Natural killer cell (primary cell): Measurements from ENCODE around the gene ZNF888. TPM values are rescaled to one million over a fixed set of nuclear protein-coding genes. Genes with fewer than 3 reads are reported as not detected.
"Not testable (repeated sequence)": the region's sequence is repeated elsewhere in the genome, so short reads cannot be mapped to it uniquely, and the experiment has no call there.

Experiments
- ATAC-seq, 3 donors: fragments of 150-1000 bp in 2 of 3; fragments of 200-7000 bp in 1 of 3; cut with Tn5 transposase; 1 replicate in 1 of 3; 2 replicates in 2 of 3; pipeline ENCODE4 v1.10.0; 2021; ENCODE audit warnings: mild to moderate bottlenecking in 2 of 3, moderate library complexity in 2 of 3
- DNase-seq, 2 donors: peaks; one replicate each; pipeline versions ENCODE4 v3.0.0 to v3.0.0-alpha.2; 2013 to 2021; ENCODE audit warnings: mixed read lengths in 1 of 2
- H3K27ac ChIP-seq: one replicate; pipeline ENCODE4 v1.5.1; 2013; ENCODE audit warnings: mild to moderate bottlenecking, low read length
- H3K27me3 ChIP-seq: one replicate; pipeline ENCODE4 v1.6.1; 2013; ENCODE audit warnings: low read length; ENCODE audit not compliant: control insufficient read depth, insufficient read depth
- H3K36me3 ChIP-seq: one replicate; pipeline ENCODE4 v1.6.1; 2013; ENCODE audit warnings: low read length; ENCODE audit not compliant: control insufficient read depth, insufficient read depth
- H3K4me1 ChIP-seq: one replicate; pipeline ENCODE4 v1.6.1; 2013; ENCODE audit warnings: low read length; ENCODE audit not compliant: control insufficient read depth, insufficient read depth
- H3K4me3 ChIP-seq: one replicate; pipeline ENCODE4 v1.5.1; 2013; ENCODE audit warnings: low read length
- H3K9me3 ChIP-seq: one replicate; pipeline ENCODE4 v1.6.1; 2013; ENCODE audit warnings: low read length; ENCODE audit not compliant: control insufficient read depth, insufficient read depth
- H3K27ac Mint-ChIP-seq, 2 donors: one replicate each; pipeline ENCODE4 v1.8.0; 2022; ENCODE audit warnings: mild to moderate bottlenecking in 2 of 2, mixed read lengths in 2 of 2, moderate library complexity in 1 of 2
- H3K27me3 Mint-ChIP-seq, 2 donors: one replicate each; pipeline ENCODE4 v1.8.0; 2022; ENCODE audit warnings: low read depth in 2 of 2, mixed read lengths in 2 of 2
- H3K36me3 Mint-ChIP-seq: one replicate; pipeline ENCODE4 v1.8.0; 2022; ENCODE audit warnings: mixed read lengths
- H3K4me1 Mint-ChIP-seq, 2 donors: one replicate each; pipeline ENCODE4 v1.8.0; 2022; ENCODE audit warnings: mixed read lengths in 2 of 2
- H3K4me3 Mint-ChIP-seq: one replicate; pipeline ENCODE4 v1.8.0; 2022; ENCODE audit warnings: mild to moderate bottlenecking, moderate library complexity, mixed read lengths
- H3K9me3 Mint-ChIP-seq, 2 donors: one replicate each; pipeline ENCODE4 v1.8.0; 2022; ENCODE audit warnings: mixed read lengths in 2 of 2
- WGBS: methylation state at CpG from one replicate; pipeline ENCODE4 v1.1.7; 2013; ENCODE audit warnings: missing lambda C conversion rate; ENCODE audit not compliant: insufficient coverage; 5-methylcytosine and 5-hydroxymethylcytosine counted together
- intact Hi-C: fragments of 100-400 bp; cut with micrococcal nuclease; formaldehyde crosslinking; loops from one replicate; pipeline ENCODE4 v1.14.2; 2022
- total RNA-seq, 4 donors: library from RNA; stranded (reverse); fragments of 120-200 nt in 1 of 4; gene quantifications; one replicate each; pipeline versions ENCODE4 v1.2.3 to v1.2.4, GENCODE V29; 2013 to 2022
- TF ChIP-seq, protein P1 (sequence below): fragments of 200-600 bp; IDR thresholded peaks from one replicate; pipeline ENCODE4 v1.8.0; 2022; ENCODE audit warnings: antibody characterized with exemption

ZNF888 gene
- total RNA-seq, 3 donors from 2014 or later (not counting 1 experiment from before 2014, with no cell fraction given) = 5.1 to 13.5 (median 8.0) TPM

DNA sequence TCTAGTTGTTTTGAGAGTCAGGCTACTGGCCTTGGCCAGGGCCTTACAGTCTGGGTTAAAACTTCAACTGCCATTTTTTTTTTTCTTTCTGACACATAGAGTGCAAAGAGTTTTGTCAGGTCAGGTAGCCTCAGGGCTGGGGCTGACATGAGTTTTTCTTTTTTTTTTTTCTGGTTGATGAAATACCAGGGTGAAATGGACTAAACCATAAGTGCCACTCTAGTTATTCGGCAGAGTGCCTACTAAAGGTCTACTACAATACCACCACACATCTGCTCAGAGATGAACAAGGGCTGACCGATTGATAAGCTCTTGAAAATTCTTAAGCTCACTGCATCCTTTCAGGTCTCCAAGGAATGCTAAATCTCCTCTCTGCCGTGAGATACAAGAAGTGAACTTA is 21.4 kb downstream of the ZNF888 start:
- 97% methylated on average over 3 of the region's 3 CpGs for WGBS
- Histone ChIP-seq H3K9me3 (no peaks in the 10 kb centered on the region), H3K4me3 (no peak overlapping the region), H3K36me3 (peaks cover 1% of the 10 kb centered on the region), H3K27me3 (no peaks in the 10 kb centered on the region), H3K4me1 (peaks cover 10% of the 10 kb centered on the region), H3K27ac (no peak overlapping the region)
- H3K27me3 Mint-ChIP-seq = no peaks in the 10 kb centered on the region
- DNase-seq = no peak
- H3K4me3 Mint-ChIP-seq = no peak overlapping the region
- H3K36me3 Mint-ChIP-seq = peaks cover 15% of the 10 kb centered on the region
- H3K9me3 Mint-ChIP-seq = peaks cover 2 to 4% of the 10 kb centered on the region in 2 donors
- H3K27ac Mint-ChIP-seq = no peak overlapping the region
- intact Hi-C loops = no loop called here
- TF ChIP-seq, protein P1, sequence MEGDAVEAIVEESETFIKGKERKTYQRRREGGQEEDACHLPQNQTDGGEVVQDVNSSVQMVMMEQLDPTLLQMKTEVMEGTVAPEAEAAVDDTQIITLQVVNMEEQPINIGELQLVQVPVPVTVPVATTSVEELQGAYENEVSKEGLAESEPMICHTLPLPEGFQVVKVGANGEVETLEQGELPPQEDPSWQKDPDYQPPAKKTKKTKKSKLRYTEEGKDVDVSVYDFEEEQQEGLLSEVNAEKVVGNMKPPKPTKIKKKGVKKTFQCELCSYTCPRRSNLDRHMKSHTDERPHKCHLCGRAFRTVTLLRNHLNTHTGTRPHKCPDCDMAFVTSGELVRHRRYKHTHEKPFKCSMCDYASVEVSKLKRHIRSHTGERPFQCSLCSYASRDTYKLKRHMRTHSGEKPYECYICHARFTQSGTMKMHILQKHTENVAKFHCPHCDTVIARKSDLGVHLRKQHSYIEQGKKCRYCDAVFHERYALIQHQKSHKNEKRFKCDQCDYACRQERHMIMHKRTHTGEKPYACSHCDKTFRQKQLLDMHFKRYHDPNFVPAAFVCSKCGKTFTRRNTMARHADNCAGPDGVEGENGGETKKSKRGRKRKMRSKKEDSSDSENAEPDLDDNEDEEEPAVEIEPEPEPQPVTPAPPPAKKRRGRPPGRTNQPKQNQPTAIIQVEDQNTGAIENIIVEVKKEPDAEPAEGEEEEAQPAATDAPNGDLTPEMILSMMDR = no peak
- H3K4me1 Mint-ChIP-seq = peaks cover 10 to 15% of the 10 kb centered on the region in 2 donors
- no peak for ATAC-seq

DNA sequence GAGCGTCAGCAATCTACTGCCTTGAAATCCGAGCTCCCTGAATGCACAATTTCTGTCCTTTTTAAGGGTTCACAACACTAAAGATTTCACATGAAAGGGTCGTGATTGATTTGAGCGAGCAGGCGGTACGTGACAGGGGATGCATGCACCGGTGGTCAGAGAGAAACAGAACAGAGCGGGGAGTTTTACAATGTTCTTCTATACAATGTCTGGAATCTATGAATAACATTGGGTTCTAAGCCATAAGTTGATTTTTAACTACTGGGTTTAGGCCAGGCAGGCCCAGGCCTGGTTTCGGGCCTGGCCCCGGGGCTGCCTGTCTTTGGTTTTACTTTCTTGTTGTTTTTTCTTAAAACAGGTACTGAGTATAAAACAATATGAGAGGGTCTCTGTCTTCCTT is 24.6 kb downstream of the ZNF888 start:
- H3K4me3 ChIP-seq, H3K27me3 ChIP-seq, H3K36me3 Mint-ChIP-seq, H3K9me3 Mint-ChIP-seq, DNase-seq, ATAC-seq, H3K27ac ChIP-seq, H3K36me3 ChIP-seq, H3K9me3 ChIP-seq, H3K27ac Mint-ChIP-seq, H3K27me3 Mint-ChIP-seq: not testable (repeated sequence)
- WGBS = 95% methylated on average over 10 of the region's 10 CpGs
- peak overlapping the region; percentile 45 for H3K4me3 Mint-ChIP-seq
- H3K4me1 ChIP-seq = peaks cover 18% of the 10 kb centered on the region
- intact Hi-C loops = loop anchor here (5.0 kb wide), 1 partner anchor 44 kb away; no protein-coding TSS in a partner anchor
- H3K4me1 Mint-ChIP-seq = peaks cover 14 to 19% of the 10 kb centered on the region in 2 donors

DNA sequence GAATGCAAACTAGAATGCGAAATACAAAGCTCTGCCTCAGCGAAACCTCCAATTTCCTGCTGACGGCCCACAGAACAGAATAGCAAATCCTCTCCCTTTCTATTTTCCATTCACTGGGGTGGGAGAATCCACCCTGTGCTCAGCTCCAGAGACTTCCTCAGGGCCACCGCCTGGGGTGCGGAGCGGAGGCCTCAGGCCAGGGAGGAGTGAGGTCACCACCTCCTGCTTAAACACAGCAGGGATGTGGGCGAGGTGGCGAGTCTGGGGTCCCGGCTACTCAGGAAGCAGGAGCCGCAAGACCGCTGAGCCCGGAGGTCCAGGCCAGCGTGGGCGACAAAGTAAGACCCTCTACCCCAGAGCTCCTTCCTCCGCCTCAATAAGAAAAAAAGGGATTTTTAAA is 25.1 kb downstream of the ZNF888 start:
- H3K4me3 ChIP-seq = no peak overlapping the region
- peaks cover 18% of the 10 kb centered on the region for H3K4me1 ChIP-seq
- DNase-seq (no peak), ATAC-seq (no peak)
- Mint-ChIP-seq H3K36me3 (no peaks in the 10 kb centered on the region), H3K4me3 (peak overlapping the region; percentile 93), H3K27ac (peak overlapping the region in 1 of 2 donors; percentile 90), H3K9me3 (no peaks in the 10 kb centered on the region), H3K27me3 (no peaks in the 10 kb centered on the region), H3K4me1 (peaks cover 15 to 19% of the 10 kb centered on the region in 2 donors)
- no peaks in the 10 kb centered on the region for H3K27me3 ChIP-seq
- H3K9me3 ChIP-seq = no peaks in the 10 kb centered on the region
- intact Hi-C loops = loop anchor here (5.0 kb wide), 1 partner anchor 44 kb away; no protein-coding TSS in a partner anchor
- TF ChIP-seq, protein P1 = no peak
- WGBS = 94% methylated on average over 15 of the region's 15 CpGs
- no peaks in the 10 kb centered on the region for H3K36me3 ChIP-seq
- H3K27ac ChIP-seq = peak overlapping the region; percentile 40

GRCh38 chr19:52897138-52897935 is 25.9 kb downstream of the ZNF888 start, which contains the start of gene ZNF320:
TSS of gene ZNF320 (minus strand) at chr19:52897635. CDS start at chr19:52890255, 7,380 bp downstream.
- peaks cover 22 to 25% of the 10 kb centered on the region in 2 donors for H3K4me1 Mint-ChIP-seq
- ATAC-seq (peak; percentile 99 to 100 (median 100)), DNase-seq (peak; percentile 94 to 95)
- H3K36me3 Mint-ChIP-seq = no peaks in the 10 kb centered on the region
- intact Hi-C loops = loop anchor here (1.0 to 5.0 kb wide), 3 partner anchors 25 to 45 kb away; partner anchors contain the start of genes ZNF468 and ZNF888
- peak within 1 kb of the TSS; percentile 85 to 90 for H3K27ac Mint-ChIP-seq
- H3K4me3 Mint-ChIP-seq = peak within 1 kb of the TSS; percentile 93
- no peaks in the 10 kb centered on the region for H3K27me3 ChIP-seq
- peaks cover 18% of the 10 kb centered on the region for H3K4me1 ChIP-seq
- H3K27me3 Mint-ChIP-seq = no peaks in the 10 kb centered on the region
- peak within 1 kb of the TSS; percentile 80 for H3K4me3 ChIP-seq
- TF ChIP-seq, protein P1 = no peak
- 3% methylated on average over 56 of the region's 56 CpGs for WGBS
- peak within 1 kb of the TSS; percentile 74 for H3K27ac ChIP-seq
- H3K9me3 ChIP-seq = no peaks in the 10 kb centered on the region
- H3K9me3 Mint-ChIP-seq = no peaks in the 10 kb centered on the region
- H3K36me3 ChIP-seq = no peaks in the 10 kb centered on the region
